ENCODE measurements around the gene IL15. TPM values are rescaled to one million over a fixed set of nuclear protein-coding genes. Genes with fewer than 3 reads are reported as not detected.
"Not testable (repeated sequence)": the region's sequence is repeated elsewhere in the genome, so short reads cannot be mapped to it uniquely, and the experiment has no call there.

IL15 gene
- total RNA-seq, 1 donor = 6.5 TPM

- Histone ChIP-seq H3K4me3 (ENCODE audit: low read length) (no peak overlapping the region), H3K4me1 (ENCODE audit: insufficient read depth, low read length) (peaks cover 6% of the 10 kb centered on the region), H3K27me3 (ENCODE audit: insufficient read depth, low read length) (no peaks in the 10 kb centered on the region), H3K9me3 (ENCODE audit: low read depth, low read length) (peaks cover 6% of the 10 kb centered on the region)
Observed at GRCh38 chr4:141705747-141706377, 69.5 kb downstream of the IL15 start.

GRCh38 chr4:141706445-141706844 lies 70.1 kb downstream of the IL15 start:
- Histone ChIP-seq H3K9me3 (ENCODE audit: low read depth, low read length) (peaks cover 6% of the 10 kb centered on the region), H3K27me3 (ENCODE audit: insufficient read depth, low read length) (no peaks in the 10 kb centered on the region), H3K4me3 (ENCODE audit: low read length) (no peak overlapping the region), H3K4me1 (ENCODE audit: insufficient read depth, low read length) (peaks cover 6% of the 10 kb centered on the region)

DNA sequence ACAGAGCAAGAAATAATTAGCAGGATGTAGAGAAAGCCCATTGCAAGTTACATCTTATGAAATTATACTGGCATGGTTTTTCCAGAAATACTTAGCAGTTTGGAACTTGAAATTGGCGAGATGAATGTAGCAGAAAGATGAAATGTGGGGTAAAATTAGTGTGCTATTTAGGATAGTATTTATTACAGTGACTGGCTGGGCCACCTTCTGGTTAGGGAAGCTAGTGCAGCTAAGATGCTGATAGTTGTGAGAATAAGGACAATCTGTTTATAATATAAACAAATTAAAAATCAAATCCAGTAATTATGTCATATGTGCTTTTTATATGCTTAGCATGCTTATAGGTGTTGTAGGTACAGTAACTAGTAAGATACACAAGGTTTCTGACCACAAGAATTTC lies 74.8 kb downstream of the IL15 start:
- Histone ChIP-seq H3K9me3 (ENCODE audit: low read depth, low read length) (peaks cover 6% of the 10 kb centered on the region), H3K4me3 (ENCODE audit: low read length) (no peak overlapping the region), H3K4me1 (ENCODE audit: insufficient read depth, low read length) (peaks cover 6% of the 10 kb centered on the region), H3K27me3 (ENCODE audit: insufficient read depth, low read length) (no peaks in the 10 kb centered on the region)

DNA sequence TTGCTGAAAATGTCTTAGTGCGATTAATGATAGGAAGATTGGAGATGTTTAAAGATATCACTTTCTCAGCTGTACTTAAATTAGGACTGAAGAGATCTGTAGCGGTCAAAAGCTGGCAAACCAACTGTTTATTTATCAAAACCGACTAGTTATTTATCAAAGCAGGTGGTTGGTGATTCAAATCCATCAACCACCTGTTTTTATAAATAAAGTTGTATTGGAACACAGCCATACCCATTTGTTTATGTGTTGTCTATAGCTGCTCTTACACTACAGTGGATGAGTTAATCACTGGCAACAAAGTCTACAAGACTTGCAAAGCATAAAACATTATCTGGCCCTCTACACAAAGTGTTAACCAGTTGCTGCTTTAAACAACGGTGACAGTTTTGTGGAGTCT lies 76.8 kb downstream of the IL15 start:
- Histone ChIP-seq H3K27me3 (ENCODE audit: insufficient read depth, low read length) (no peaks in the 10 kb centered on the region), H3K4me3 (ENCODE audit: low read length) (no peak overlapping the region), H3K9me3 (ENCODE audit: low read depth, low read length) (no peaks in the 10 kb centered on the region), H3K4me1 (ENCODE audit: insufficient read depth, low read length) (no peaks in the 10 kb centered on the region)

DNA sequence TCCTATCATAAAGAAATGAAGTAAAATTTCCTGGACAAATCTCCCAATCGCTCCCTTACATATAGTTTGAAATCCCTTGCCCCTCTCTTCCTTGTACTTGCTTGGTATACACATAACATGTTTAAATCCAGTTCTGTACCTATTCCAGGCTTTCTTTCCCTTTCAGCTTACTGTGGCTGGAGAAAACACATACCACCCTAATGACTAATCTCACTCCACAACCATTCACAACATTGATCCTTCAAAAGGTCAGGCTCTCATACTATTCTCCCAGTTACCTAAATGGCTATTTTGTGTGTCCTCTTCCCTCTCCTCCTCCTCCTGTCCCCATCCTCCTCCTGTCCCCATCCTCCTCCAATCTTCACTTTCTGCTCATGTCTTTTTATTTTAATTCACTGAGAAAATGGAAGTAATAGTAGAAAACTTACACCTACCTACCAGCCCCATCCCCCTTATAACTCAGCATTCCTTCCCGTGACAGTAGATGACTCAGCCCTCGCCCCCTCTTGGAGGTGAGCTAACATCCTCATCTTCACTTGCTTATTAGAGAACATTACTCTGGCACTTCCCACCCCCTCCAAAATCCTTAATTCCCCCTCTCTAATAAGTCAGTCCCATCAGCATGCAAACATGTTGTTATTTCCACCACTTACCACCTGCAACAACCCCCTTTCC lies 77.5 kb downstream of the IL15 start:
- H3K4me1 ChIP-seq (ENCODE audit: insufficient read depth, low read length) = no peaks in the 10 kb centered on the region
- no peak overlapping the region for H3K4me3 ChIP-seq (ENCODE audit: low read length)
- H3K9me3 ChIP-seq (ENCODE audit: low read depth, low read length) = no peaks in the 10 kb centered on the region
- H3K27me3 ChIP-seq (ENCODE audit: insufficient read depth, low read length) = no peaks in the 10 kb centered on the region

- Histone ChIP-seq H3K27me3 (ENCODE audit: insufficient read depth, low read length) (no peaks in the 10 kb centered on the region), H3K4me3 (ENCODE audit: low read length) (no peak overlapping the region), H3K9me3 (ENCODE audit: low read depth, low read length) (no peaks in the 10 kb centered on the region), H3K4me1 (ENCODE audit: insufficient read depth, low read length) (no peaks in the 10 kb centered on the region)
Observed at GRCh38 chr4:141719585-141719984, 83.2 kb downstream of the IL15 start.

- no peak overlapping the region for H3K4me3 ChIP-seq (ENCODE audit: low read length)
- H3K4me1 ChIP-seq (ENCODE audit: insufficient read depth, low read length) = no peaks in the 10 kb centered on the region
- no peaks in the 10 kb centered on the region for H3K27me3 ChIP-seq (ENCODE audit: insufficient read depth, low read length)
- no peaks in the 10 kb centered on the region for H3K9me3 ChIP-seq (ENCODE audit: low read depth, low read length)
Observed at GRCh38 chr4:141721174-141721573, 84.8 kb downstream of the IL15 start.

- H3K4me1 ChIP-seq (ENCODE audit: insufficient read depth, low read length) = no peaks in the 10 kb centered on the region
- H3K4me3 ChIP-seq (ENCODE audit: low read length) = no peak overlapping the region
- no peaks in the 10 kb centered on the region for H3K27me3 ChIP-seq (ENCODE audit: insufficient read depth, low read length)
- H3K9me3 ChIP-seq (ENCODE audit: low read depth, low read length) = no peaks in the 10 kb centered on the region
Observed at GRCh38 chr4:141724646-141725045, 88.3 kb downstream of the IL15 start.

DNA sequence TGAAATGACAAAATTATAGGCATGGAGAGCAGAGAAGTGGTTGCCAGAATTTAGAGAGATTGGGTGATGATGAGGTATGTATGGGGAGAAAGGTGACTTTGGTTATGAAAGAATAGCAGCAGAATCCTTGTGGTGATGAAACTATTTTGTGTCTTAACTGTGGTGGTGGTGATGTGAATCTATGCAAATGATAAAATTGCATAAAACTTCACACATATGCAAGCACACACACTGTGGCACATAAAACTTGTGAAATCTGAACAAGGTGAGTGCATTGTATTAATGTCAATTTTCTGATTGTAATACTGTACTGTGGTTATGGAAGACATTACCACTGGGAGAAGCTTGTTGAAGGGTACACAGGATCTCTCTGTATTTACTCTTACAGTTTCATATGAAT lies 91.0 kb downstream of the IL15 start:
- Histone ChIP-seq H3K9me3 (ENCODE audit: low read depth, low read length) (no peaks in the 10 kb centered on the region), H3K4me1 (ENCODE audit: insufficient read depth, low read length) (no peaks in the 10 kb centered on the region), H3K27me3 (ENCODE audit: insufficient read depth, low read length) (no peaks in the 10 kb centered on the region), H3K4me3 (ENCODE audit: low read length) (no peak overlapping the region)

- Histone ChIP-seq H3K4me3 (ENCODE audit: low read length) (no peak overlapping the region), H3K9me3 (ENCODE audit: low read depth, low read length) (no peaks in the 10 kb centered on the region)
Observed at GRCh38 chr4:141730805-141731204, 94.4 kb downstream of the IL15 start.

DNA sequence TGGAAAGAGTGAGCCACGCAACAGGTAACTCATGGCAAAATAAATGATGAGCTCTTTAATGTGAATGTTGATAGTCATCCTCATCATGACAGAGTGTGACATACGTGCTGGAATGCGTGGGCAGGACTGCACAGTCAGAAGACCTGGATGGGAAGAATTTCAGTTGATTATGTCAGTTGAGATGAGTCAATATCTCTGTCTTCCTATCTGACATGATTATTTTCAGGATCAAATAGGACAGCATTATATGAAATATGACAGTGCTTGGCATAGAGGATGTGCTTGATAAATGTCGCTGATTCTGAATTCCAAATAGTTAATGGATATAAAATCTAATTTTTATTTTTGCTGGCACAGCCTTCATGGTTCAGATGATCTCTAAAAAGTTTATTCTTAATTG lies 95.1 kb downstream of the IL15 start:
- Histone ChIP-seq H3K4me1 (ENCODE audit: insufficient read depth, low read length) (no peaks in the 10 kb centered on the region), H3K4me3 (ENCODE audit: low read length) (no peak overlapping the region), H3K27me3 (ENCODE audit: insufficient read depth, low read length) (no peaks in the 10 kb centered on the region), H3K9me3 (ENCODE audit: low read depth, low read length) (no peaks in the 10 kb centered on the region)

More at GRCh38 chr4:141730805-141731204, 94.4 kb downstream of the IL15 start:
- no peaks in the 10 kb centered on the region for H3K27me3 ChIP-seq (ENCODE audit: insufficient read depth, low read length)
- no peaks in the 10 kb centered on the region for H3K4me1 ChIP-seq (ENCODE audit: insufficient read depth, low read length)

DNA sequence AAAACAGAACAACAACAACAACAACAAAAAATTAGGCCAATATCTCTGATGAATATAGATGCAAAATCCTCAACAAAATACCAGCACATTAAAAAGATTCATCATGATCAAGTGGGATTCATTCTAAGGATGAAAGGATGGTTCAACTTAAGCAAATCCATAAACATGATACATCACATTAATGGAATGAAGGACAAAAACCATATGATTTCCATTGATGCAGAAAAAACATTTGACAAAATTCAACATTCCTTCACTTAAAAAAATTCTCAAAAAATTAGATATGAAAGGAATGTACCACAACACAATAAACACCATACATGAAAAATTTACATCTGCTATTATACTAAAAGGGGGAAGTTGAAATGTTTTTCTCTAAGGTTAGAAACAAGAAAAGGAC lies 103.3 kb downstream of the IL15 start:
- Histone ChIP-seq H3K27me3 (ENCODE audit: insufficient read depth, low read length) (no peaks in the 10 kb centered on the region), H3K4me3 (ENCODE audit: low read length) (no peak overlapping the region), H3K4me1 (ENCODE audit: insufficient read depth, low read length) (no peaks in the 10 kb centered on the region), H3K9me3 (ENCODE audit: low read depth, low read length) (peaks cover 53% of the 10 kb centered on the region)

DNA sequence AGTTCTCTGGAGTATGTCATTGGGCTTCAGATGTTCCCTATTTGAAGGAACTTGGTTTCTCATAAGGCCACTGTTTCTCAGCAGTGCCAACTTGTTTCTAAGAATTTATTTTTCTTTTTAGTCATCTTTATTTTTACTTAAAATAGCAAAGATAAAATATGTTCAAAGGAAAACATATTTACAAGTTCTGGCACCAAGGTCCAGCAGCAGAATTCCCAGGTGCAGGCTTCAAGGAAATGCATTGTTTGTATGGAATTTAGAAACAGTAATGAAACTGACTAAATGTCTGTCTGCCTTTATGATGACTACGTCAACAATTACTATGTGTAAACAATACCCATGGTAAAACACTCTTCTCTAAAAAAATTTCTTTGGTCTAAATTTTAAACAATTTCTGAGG lies 109.6 kb downstream of the IL15 start:
- Histone ChIP-seq H3K4me3 (ENCODE audit: low read length) (no peak overlapping the region), H3K4me1 (ENCODE audit: insufficient read depth, low read length) (no peaks in the 10 kb centered on the region), H3K9me3 (ENCODE audit: low read depth, low read length) (peaks cover 18% of the 10 kb centered on the region), H3K27me3 (ENCODE audit: insufficient read depth, low read length) (no peaks in the 10 kb centered on the region)

GRCh38 chr4:141751806-141752205 lies 115.4 kb downstream of the IL15 start:
- H3K27me3 ChIP-seq (ENCODE audit: insufficient read depth, low read length) = not testable (repeated sequence)

DNA sequence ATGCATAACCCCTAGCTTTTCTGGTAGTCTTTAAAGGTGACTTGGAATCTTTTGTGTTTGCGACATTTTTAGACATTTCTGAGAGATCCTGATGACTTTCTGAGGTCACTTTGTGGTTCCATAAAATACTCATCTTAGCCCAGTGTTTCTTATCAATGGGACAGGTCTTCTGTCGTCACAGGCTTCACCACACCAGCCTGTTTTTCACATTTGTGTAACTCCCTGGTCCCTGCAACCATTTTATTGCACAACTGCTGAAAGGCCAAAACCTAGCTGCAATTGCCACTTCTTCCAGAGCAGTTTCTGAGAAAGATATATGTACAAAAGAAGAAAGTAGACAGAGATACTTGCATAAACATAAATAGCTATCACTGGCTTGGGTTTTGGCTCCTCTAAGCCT lies 120.9 kb downstream of the IL15 start:
- Histone ChIP-seq H3K4me1 (ENCODE audit: insufficient read depth, low read length) (no peaks in the 10 kb centered on the region), H3K9me3 (ENCODE audit: low read depth, low read length) (no peaks in the 10 kb centered on the region), H3K27me3 (ENCODE audit: insufficient read depth, low read length) (no peaks in the 10 kb centered on the region), H3K4me3 (ENCODE audit: low read length) (no peak overlapping the region)

More at GRCh38 chr4:141751806-141752205, 115.4 kb downstream of the IL15 start:
- not testable (repeated sequence) for H3K4me3 ChIP-seq (ENCODE audit: low read length); H3K4me1 ChIP-seq (ENCODE audit: insufficient read depth, low read length); H3K9me3 ChIP-seq (ENCODE audit: low read depth, low read length)

- Histone ChIP-seq H3K4me1 (ENCODE audit: insufficient read depth, low read length) (no peaks in the 10 kb centered on the region), H3K9me3 (ENCODE audit: low read depth, low read length) (no peaks in the 10 kb centered on the region), H3K4me3 (ENCODE audit: low read length) (no peak overlapping the region), H3K27me3 (ENCODE audit: insufficient read depth, low read length) (no peaks in the 10 kb centered on the region)
Observed at GRCh38 chr4:141759796-141760425, 123.5 kb downstream of the IL15 start.

All from mononuclear cell (primary cell).